HG02840 (cell line): ENCODE results near the gene GTSE1.

Experiments
- ATAC-seq: cut with Tn5 transposase; IDR thresholded peaks from one replicate; pipeline ENCODE4 v1.9.1; 2021; ENCODE audit warnings: mild to moderate bottlenecking, moderate library complexity, moderate number of reproducible peaks; ENCODE audit not compliant: unreplicated experiment, low FRiP score

The GTSE1 gene

GRCh38 chr22:46362934-46363515 is 66.4 kb downstream of the GTSE1 start:
- no peak for ATAC-seq

- ATAC-seq, result no peak
Observed at GRCh38 chr22:46363611-46364321, 67.1 kb downstream of the GTSE1 start.

GRCh38 chr22:46364341-46365165 is 67.9 kb downstream of the GTSE1 start:
- ATAC-seq, result no peak

- no peak for ATAC-seq
Observed at GRCh38 chr22:46365166-46365624, 68.5 kb downstream of the GTSE1 start.

GRCh38 chr22:46366327-46366731 is 69.7 kb downstream of the GTSE1 start:
- ATAC-seq, result no peak

- no peak for ATAC-seq
Observed at GRCh38 chr22:46366801-46367706, 70.4 kb downstream of the GTSE1 start.

GRCh38 chr22:46367707-46368191 is 71.1 kb downstream of the GTSE1 start:
- no peak for ATAC-seq

GRCh38 chr22:46368422-46368821 is 71.8 kb downstream of the GTSE1 start:
- no peak for ATAC-seq

GRCh38 chr22:46368871-46369715 is 72.4 kb downstream of the GTSE1 start:
- no peak for ATAC-seq

GRCh38 chr22:46369716-46370583 is 73.3 kb downstream of the GTSE1 start:
- ATAC-seq, result no peak

- no peak for ATAC-seq
Observed at GRCh38 chr22:46370584-46371291, 74.1 kb downstream of the GTSE1 start.

- no peak for ATAC-seq
Observed at GRCh38 chr22:46371623-46372226, 75.1 kb downstream of the GTSE1 start.

GRCh38 chr22:46372686-46373085 is 76.0 kb downstream of the GTSE1 start:
- ATAC-seq, result no peak

GRCh38 chr22:46373159-46373558 is 76.5 kb downstream of the GTSE1 start:
- ATAC-seq, result no peak

GRCh38 chr22:46373921-46374662 is 77.4 kb downstream of the GTSE1 start:
- no peak for ATAC-seq

GRCh38 chr22:46374663-46375474 is 78.2 kb downstream of the GTSE1 start:
- no peak for ATAC-seq
